Right atrium auricular region (tissue), 2 donors: Measurements from ENCODE around the gene PCBD2. TPM values are rescaled to one million over a fixed set of nuclear protein-coding genes. Genes with fewer than 3 reads are reported as not detected.
"Not testable (repeated sequence)": the region's sequence is repeated elsewhere in the genome, so short reads cannot be mapped to it uniquely, and the experiment has no call there.

Experiments used
- DNase-seq: peaks from one replicate; pipeline ENCODE4 v3.0.0-alpha.2; 2019; ENCODE audit warnings: low spot score
- H3K27ac ChIP-seq, 2 donors: fragments of 200-600 bp; sonication (generic); 1 replicate in 1 of 2; 2 replicates in 1 of 2; pipeline ENCODE4 v1.5.1; 2016 to 2019
- H3K27me3 ChIP-seq, 2 donors: fragments of 200-600 bp; sonication (generic); one replicate each; pipeline versions ENCODE4 v1.5.1 to v1.6.0; 2017 to 2019
- H3K36me3 ChIP-seq: fragments of 200-600 bp; sonication (generic); one replicate; pipeline ENCODE4 v1.5.1; 2016
- H3K4me1 ChIP-seq, 2 donors: fragments of 200-600 bp; sonication (generic); one replicate each; pipeline versions ENCODE4 v1.5.1 to v1.6.0; 2017 to 2019
- H3K4me3 ChIP-seq, 2 donors: fragments of 200-600 bp; sonication (generic); 1 replicate in 1 of 2; 2 replicates in 1 of 2; pipeline ENCODE4 v1.5.1; 2017 to 2019; ENCODE audit warnings: mild to moderate bottlenecking in 1 of 2, moderate library complexity in 1 of 2
- H3K9me3 ChIP-seq, 2 donors: fragments of 200-600 bp; sonication (generic); one replicate each; pipeline ENCODE4 v1.5.1; 2019
- total RNA-seq, 2 donors: library from RNA; depleted of rRNA; stranded (reverse); fragments of >200 nt; gene quantifications; one replicate each; pipeline ENCODE4 v1.1.0, GENCODE V29; 2016
- TF ChIP-seq, protein P1 (sequence below), 2 donors: fragments of 200-600 bp; sonication (generic); IDR thresholded peaks; one replicate each; pipeline ENCODE4 v1.5.1; 2019; ENCODE audit warnings: antibody characterized with exemption in 2 of 2

PCBD2 gene
- total RNA-seq, 2 donors from 2014 or later: 10.9 to 19.1 TPM

DNA sequence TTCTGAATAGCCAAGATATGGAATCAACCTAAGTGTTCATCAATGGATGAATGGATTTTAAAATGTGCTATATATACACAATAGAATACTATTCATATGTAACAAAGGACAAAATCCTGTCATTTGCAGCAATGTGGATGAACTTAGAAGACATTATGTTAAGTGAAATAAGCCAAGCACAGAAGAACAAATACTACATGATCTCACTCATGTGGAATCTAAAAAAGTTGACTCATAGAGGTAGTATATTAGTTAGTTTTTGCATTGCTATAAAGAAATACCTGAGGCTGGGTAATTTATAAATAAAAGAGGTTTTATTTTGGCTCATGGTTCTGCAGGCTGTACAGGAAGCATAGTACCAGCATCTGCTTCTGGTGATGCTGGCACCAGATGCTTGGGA lies 70.9 kb downstream of the PCBD2 start:
- H3K9me3 ChIP-seq: peaks cover 0 to 35% of the 10 kb centered on the region in 2 donors
- TF ChIP-seq, protein P1, sequence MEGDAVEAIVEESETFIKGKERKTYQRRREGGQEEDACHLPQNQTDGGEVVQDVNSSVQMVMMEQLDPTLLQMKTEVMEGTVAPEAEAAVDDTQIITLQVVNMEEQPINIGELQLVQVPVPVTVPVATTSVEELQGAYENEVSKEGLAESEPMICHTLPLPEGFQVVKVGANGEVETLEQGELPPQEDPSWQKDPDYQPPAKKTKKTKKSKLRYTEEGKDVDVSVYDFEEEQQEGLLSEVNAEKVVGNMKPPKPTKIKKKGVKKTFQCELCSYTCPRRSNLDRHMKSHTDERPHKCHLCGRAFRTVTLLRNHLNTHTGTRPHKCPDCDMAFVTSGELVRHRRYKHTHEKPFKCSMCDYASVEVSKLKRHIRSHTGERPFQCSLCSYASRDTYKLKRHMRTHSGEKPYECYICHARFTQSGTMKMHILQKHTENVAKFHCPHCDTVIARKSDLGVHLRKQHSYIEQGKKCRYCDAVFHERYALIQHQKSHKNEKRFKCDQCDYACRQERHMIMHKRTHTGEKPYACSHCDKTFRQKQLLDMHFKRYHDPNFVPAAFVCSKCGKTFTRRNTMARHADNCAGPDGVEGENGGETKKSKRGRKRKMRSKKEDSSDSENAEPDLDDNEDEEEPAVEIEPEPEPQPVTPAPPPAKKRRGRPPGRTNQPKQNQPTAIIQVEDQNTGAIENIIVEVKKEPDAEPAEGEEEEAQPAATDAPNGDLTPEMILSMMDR (IDR thresholded peaks at IDR 0.05): no peak
- no peak for DNase-seq
- no peak overlapping the region for H3K27ac ChIP-seq
- H3K36me3 ChIP-seq: no peaks in the 10 kb centered on the region
- no peak overlapping the region for H3K4me3 ChIP-seq
- H3K4me1 ChIP-seq: no peaks in the 10 kb centered on the region
- no peaks in the 10 kb centered on the region for H3K27me3 ChIP-seq

DNA sequence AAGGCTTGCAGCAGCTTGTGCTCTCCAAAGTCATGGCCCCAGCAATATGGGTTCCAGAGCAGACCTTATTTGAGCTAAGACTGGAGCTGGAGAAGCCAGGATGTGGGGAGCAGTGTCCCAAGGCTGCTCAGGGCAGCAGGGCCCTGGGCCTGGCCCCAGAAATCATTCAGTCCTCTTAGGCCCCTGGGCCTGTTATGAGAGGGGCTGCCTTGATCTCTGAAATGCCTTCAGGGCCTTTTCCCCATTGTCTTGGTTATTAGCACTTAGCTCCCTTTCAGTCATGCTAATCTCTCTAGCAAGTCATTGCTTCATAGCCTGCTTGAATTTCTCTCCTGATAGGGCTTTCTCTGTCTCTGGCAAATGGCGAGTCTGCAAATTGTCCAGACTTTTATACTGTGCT lies 71.9 kb downstream of the PCBD2 start:
- no peak overlapping the region for H3K27ac ChIP-seq
- no peaks in the 10 kb centered on the region for H3K4me1 ChIP-seq
- TF ChIP-seq, protein P1 (IDR thresholded peaks at IDR 0.05): no peak
- H3K9me3 ChIP-seq: peaks cover 0 to 45% of the 10 kb centered on the region in 2 donors
- DNase-seq: no peak
- no peaks in the 10 kb centered on the region for H3K36me3 ChIP-seq
- no peaks in the 10 kb centered on the region for H3K27me3 ChIP-seq
- no peak overlapping the region for H3K4me3 ChIP-seq

DNA sequence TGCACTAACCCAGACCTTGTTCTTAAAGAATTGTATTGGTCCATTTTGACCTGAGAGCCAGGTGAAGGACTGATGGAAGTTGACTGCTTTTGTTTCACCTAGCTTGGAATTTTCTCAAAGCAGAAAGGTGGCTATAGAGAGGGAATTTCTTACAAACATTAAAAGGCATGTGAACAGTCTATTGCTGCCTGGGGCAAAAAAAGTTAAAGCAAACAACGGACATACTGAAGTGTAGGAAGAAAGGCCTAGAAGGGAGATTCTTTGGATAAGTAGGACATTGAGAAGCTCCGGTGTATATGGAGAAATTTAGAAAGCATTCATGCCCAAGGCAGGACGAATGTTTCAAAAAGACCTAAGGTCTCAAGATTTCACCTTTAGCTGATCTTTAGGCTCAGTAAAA lies 74.5 kb downstream of the PCBD2 start:
- H3K27ac ChIP-seq: no peak overlapping the region
- H3K4me3 ChIP-seq: no peak overlapping the region
- DNase-seq: no peak
- no peaks in the 10 kb centered on the region for H3K4me1 ChIP-seq
- H3K9me3 ChIP-seq: peaks cover 0 to 62% of the 10 kb centered on the region in 2 donors
- H3K36me3 ChIP-seq: no peaks in the 10 kb centered on the region
- no peaks in the 10 kb centered on the region for H3K27me3 ChIP-seq
- TF ChIP-seq, protein P1 (IDR thresholded peaks at IDR 0.05): no peak

DNA sequence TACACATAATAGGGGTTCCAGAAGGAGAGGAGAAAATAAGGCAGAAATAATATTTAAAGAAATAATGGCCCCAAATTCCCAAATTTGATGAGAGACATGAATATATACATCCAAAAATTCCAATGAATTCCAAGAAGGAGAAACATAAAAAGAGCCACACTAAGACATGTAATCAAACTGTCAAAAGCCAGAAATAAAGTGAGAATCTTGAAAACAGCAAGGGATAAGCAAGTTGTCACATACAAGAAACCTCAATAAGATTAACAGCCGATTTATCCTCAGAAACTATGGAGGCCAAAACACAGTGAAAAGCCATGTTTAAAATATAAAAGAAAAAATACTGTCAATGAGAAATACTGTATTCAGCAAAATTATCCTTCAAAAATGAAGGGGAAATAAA lies 77.3 kb downstream of the PCBD2 start:
- Histone ChIP-seq H3K27ac (no peak overlapping the region), H3K4me1 (no peaks in the 10 kb centered on the region), H3K27me3 (no peaks in the 10 kb centered on the region), H3K4me3 (no peak overlapping the region), H3K9me3 (peaks cover 0 to 54% of the 10 kb centered on the region in 2 donors), H3K36me3 (no peaks in the 10 kb centered on the region)
- no peak for DNase-seq
- TF ChIP-seq, protein P1 (IDR thresholded peaks at IDR 0.05): no peak

DNA sequence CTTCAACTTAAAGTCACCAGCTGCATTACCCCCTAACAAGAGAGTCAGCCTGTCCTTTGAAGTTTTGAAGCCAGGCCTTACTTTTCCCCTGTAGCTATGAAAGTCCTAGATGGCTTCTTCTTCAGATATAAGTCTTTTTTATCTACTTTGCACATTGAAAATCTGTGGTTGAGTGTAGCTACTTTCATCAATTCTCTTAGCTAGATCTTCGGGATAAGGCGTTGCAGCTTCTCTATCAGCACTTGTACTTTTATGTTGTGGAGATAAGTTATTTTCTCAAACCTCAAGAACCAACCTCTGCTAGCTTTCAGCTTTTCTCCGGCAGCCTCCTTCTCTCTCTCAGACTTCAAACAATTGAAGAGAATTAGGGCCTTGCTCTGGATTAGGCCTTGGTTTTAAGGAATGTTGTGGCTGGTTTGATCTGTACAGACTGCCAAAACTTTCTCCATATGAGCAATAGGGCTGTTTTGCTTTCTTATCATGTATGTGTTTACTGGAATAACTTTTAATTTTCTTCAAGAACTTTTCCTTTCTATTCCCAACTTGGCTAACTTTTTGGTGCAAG lies 84.4 kb downstream of the PCBD2 start:
- no peaks in the 10 kb centered on the region for H3K36me3 ChIP-seq
- no peak overlapping the region for H3K4me3 ChIP-seq
- H3K27ac ChIP-seq: no peak overlapping the region
- H3K9me3 ChIP-seq: no peaks in the 10 kb centered on the region
- TF ChIP-seq, protein P1 (IDR thresholded peaks at IDR 0.05): no peak
- H3K4me1 ChIP-seq: no peaks in the 10 kb centered on the region
- H3K27me3 ChIP-seq: no peaks in the 10 kb centered on the region
- DNase-seq: no peak

DNA sequence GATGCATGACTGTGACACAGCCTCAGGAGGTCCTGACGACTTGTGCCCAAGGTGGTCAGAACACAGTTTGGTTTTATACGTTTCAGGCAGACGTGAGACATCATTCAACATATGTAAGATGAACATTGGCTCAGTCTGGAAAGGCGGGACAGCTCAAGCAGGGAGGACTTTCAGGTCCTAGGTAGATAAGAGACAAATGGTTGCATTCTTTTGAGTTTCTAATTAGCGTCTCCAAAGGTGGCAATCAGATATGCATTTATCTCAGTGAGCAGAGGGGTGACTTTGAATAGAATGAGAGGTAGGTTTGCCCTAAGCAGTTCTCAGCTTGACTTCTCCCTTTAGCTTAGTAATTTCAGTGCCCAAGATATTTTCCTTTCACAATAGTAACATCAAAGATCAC lies 85.3 kb downstream of the PCBD2 start:
- not testable (repeated sequence) for H3K4me1 ChIP-seq, DNase-seq, H3K27me3 ChIP-seq, H3K27ac ChIP-seq, H3K4me3 ChIP-seq, H3K9me3 ChIP-seq, H3K36me3 ChIP-seq
